Panc1 (cell line): ENCODE measurements around the gene MRPL55. TPM values are rescaled to one million over a fixed set of nuclear protein-coding genes. Genes with fewer than 3 reads are reported as not detected.

Experiments used
- ATAC-seq: fragments of 200-7000 bp; cut with Tn5 transposase; 2 replicates; pipeline ENCODE4 v1.9.1; 2020; ENCODE audit warnings: mild to moderate bottlenecking, moderate library complexity
- BruUV-seq: library from RNA; stranded (reverse); fragments of 400-500 nt; replicated peaks from 2 replicates; lab custom pipeline; 2021; lab: Mats Ljungman, UMichigan
- CTCF ChIA-PET: fragments of 300-600 bp; sonication (Branson Sonifier 250); formaldehyde crosslinking; loops from one replicate; lab custom pipeline; 2022; ENCODE audit warnings: antibody characterized with exemption; lab: Charles Lee
- POLR2A ChIA-PET: fragments of 300-600 bp; sonication (Branson Sonifier 250); formaldehyde crosslinking; loops from one replicate; lab custom pipeline; 2022; ENCODE audit warnings: antibody characterized with exemption; lab: Charles Lee
- DNase-seq: peaks from one replicate; pipeline ENCODE4 v3.0.0-alpha.2; 2010; ENCODE audit warnings: low read depth, low spot score
- H3K27ac ChIP-seq: 2 replicates; pipeline ENCODE4 v1.5.1; 2011; ENCODE audit warnings: mild to moderate bottlenecking, low read length, inconsistent platforms
- H3K27me3 ChIP-seq: fragments of 200-500 bp; sonication (Bioruptor generic); 2 replicates; pipeline ENCODE4 v1.6.0; 2014; ENCODE audit warnings: low read length, inconsistent platforms; ENCODE audit not compliant: control insufficient read depth, insufficient read depth
- H3K36me3 ChIP-seq: fragments of 200-500 bp; sonication (Bioruptor generic); 2 replicates; pipeline ENCODE4 v1.5.1; 2014; ENCODE audit warnings: inconsistent platforms, mild to moderate bottlenecking, low read length, moderate library complexity; ENCODE audit not compliant: control insufficient read depth, insufficient read depth
- H3K4me1 ChIP-seq: 2 replicates; pipeline ENCODE4 v1.5.1; 2011; ENCODE audit warnings: inconsistent platforms, mild to moderate bottlenecking, low read length, moderate library complexity; ENCODE audit not compliant: control insufficient read depth, insufficient read depth
- H3K4me3 ChIP-seq, 2 experiments: 2 replicates each; pipeline ENCODE4 v1.5.1; 2011 to 2012; ENCODE audit warnings: low read depth in 2 of 2, low read length in 2 of 2, mild to moderate bottlenecking in 2 of 2, inconsistent platforms in 1 of 2, moderate library complexity in 1 of 2
- H3K9me3 ChIP-seq: fragments of 200-500 bp; sonication (Bioruptor generic); 2 replicates; pipeline ENCODE4 v1.5.1; 2014; ENCODE audit warnings: low read depth, mild to moderate bottlenecking, inconsistent platforms, low read length, moderate library complexity; ENCODE audit not compliant: control insufficient read depth, insufficient read depth
- POLR2AphosphoS5 ChIP-seq: IDR thresholded peaks from 2 replicates; pipeline ENCODE4 v1.6.1; 2012; ENCODE audit warnings: mild to moderate bottlenecking, low read depth, low read length, moderate library complexity
- REST ChIP-seq, 2 experiments: IDR thresholded peaks; 2 replicates each; pipeline ENCODE4 v1.6.1; 2011 to 2012; ENCODE audit warnings: low read depth in 2 of 2, control low read depth in 1 of 2, low read length in 1 of 2, mild to moderate bottlenecking in 1 of 2, moderate library complexity in 1 of 2; ENCODE audit not compliant: insufficient read depth in 1 of 2
- SIN3A ChIP-seq: IDR thresholded peaks from 2 replicates; pipeline ENCODE4 v1.6.1; 2012; ENCODE audit warnings: low read depth, mild to moderate bottlenecking, low read length, moderate library complexity, borderline replicate concordance; ENCODE audit not compliant: insufficient read depth
- TCF7L2 ChIP-seq: IDR thresholded peaks from 2 replicates; pipeline ENCODE4 v1.6.1; 2011; ENCODE audit warnings: mild to moderate bottlenecking, low read depth, low read length, inconsistent platforms
- in situ Hi-C: cut with HindIII; loops from 2 replicates; pipeline ENCODE4 v1.10.0; 2016; ENCODE audit warnings: low sequenced_read_pairs, low pct_unique_long_range_greater_than_20kb
- intact Hi-C: fragments of 100-400 bp; cut with micrococcal nuclease; formaldehyde crosslinking; loops from one replicate; pipeline ENCODE4 v1.10.0; 2022; ENCODE audit not compliant: unreplicated experiment
- total RNA-seq: library from RNA; stranded (reverse); gene quantifications from one replicate; pipeline ENCODE4 v1.2.1, GENCODE V29; 2021; ENCODE audit not compliant: unreplicated experiment
- TF ChIP-seq, protein P1 (sequence below): fragments of 450-650 bp; IDR thresholded peaks from 2 replicates; pipeline ENCODE4 v1.5.1; 2017; ENCODE audit warnings: mild to moderate bottlenecking

MRPL55 gene
- total RNA-seq, 1 experiment from 2014 or later: 53.0 TPM

DNA sequence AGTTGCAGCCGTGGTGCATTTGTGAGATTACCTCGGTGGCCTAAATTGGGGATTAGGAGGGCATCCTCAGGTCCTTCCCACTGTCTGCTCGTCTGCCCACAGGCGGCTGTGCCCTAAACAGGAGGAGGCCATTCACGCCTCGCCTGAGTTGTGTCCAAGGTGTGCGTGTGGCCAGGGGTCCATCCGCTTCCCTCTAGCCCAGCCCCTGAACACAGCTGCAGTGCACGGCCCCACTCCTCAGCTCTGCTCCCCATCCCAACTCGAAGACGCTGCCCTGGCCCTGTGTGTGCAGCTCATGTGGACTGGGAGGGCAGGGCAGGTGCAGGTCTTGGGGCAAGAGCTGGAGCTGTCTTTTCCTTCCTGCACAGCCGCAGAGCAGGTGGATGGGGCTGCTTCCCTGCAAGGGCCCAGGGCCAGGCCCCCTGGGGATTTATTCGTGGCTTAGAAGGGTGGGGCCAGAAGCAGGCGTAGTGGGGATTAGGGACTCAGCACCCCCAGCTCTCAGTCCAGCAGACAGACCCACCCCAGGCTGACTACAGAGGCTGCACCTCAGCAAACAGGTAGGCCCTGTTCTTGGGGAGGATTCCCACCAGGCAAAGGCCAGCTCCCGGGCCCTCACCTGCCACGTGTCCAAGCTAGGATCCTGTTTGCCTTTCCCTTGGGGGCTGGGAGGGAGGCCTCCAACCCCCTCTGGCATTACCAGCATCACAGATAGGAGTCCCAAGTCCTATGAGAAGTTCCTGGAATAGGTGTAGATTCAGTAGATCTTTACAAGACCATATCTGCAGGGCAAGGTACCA is 35.3 kb upstream of the MRPL55 start:
- TF ChIP-seq REST (IDR thresholded peaks at IDR 0.05; ENCODE audit: insufficient read depth in 1 of 2, low read depth in 2 of 2, low read length in 1 of 2) (no peak), SIN3A (no peak), TCF7L2 (no peak), POLR2AphosphoS5 (no peak)
- TF ChIP-seq, protein P1, sequence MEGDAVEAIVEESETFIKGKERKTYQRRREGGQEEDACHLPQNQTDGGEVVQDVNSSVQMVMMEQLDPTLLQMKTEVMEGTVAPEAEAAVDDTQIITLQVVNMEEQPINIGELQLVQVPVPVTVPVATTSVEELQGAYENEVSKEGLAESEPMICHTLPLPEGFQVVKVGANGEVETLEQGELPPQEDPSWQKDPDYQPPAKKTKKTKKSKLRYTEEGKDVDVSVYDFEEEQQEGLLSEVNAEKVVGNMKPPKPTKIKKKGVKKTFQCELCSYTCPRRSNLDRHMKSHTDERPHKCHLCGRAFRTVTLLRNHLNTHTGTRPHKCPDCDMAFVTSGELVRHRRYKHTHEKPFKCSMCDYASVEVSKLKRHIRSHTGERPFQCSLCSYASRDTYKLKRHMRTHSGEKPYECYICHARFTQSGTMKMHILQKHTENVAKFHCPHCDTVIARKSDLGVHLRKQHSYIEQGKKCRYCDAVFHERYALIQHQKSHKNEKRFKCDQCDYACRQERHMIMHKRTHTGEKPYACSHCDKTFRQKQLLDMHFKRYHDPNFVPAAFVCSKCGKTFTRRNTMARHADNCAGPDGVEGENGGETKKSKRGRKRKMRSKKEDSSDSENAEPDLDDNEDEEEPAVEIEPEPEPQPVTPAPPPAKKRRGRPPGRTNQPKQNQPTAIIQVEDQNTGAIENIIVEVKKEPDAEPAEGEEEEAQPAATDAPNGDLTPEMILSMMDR: no peak
- BruUV-seq: no TSS peak
- H3K9me3 ChIP-seq: no peaks in the 10 kb centered on the region
- in situ Hi-C loops: no loop called here
- intact Hi-C loops: no loop called here
- DNase-seq: no peak
- POLR2A ChIA-PET: no interaction called here
- H3K27me3 ChIP-seq: no peaks in the 10 kb centered on the region
- CTCF ChIA-PET: interaction anchor here (0.5 kb wide), 1 partner anchor 21 kb away, joined by 7 read pairs; the partner anchor contains the start of gene IBA57
- ATAC-seq: no peak
- no peak overlapping the region for H3K4me3 ChIP-seq
- no peak overlapping the region for H3K27ac ChIP-seq
- H3K36me3 ChIP-seq: peaks cover 3% of the 10 kb centered on the region; the same call in 1 of the 2 replicates
- H3K4me1 ChIP-seq: peaks cover 27% of the 10 kb centered on the region

GRCh38 chr1:228143480-228144192 is 34.5 kb upstream of the MRPL55 start:
- no TSS peak for BruUV-seq
- TF ChIP-seq, protein P1: no peak
- no peak for TF ChIP-seq REST (IDR thresholded peaks at IDR 0.05; ENCODE audit: insufficient read depth in 1 of 2, low read depth in 2 of 2, low read length in 1 of 2)
- no peak for TF ChIP-seq TCF7L2
- TF ChIP-seq POLR2AphosphoS5: no peak
- no peak for TF ChIP-seq SIN3A
- CTCF ChIA-PET: no interaction called here

More at GRCh38 chr1:228143480-228144192, 34.5 kb upstream of the MRPL55 start:
- Histone ChIP-seq H3K36me3 (peaks cover 3% of the 10 kb centered on the region; the same call in 1 of the 2 replicates), H3K4me3 (no peak overlapping the region), H3K4me1 (peaks cover 19% of the 10 kb centered on the region), H3K27me3 (no peaks in the 10 kb centered on the region), H3K27ac (no peak overlapping the region), H3K9me3 (no peaks in the 10 kb centered on the region)
- in situ Hi-C loops: no loop called here
- POLR2A ChIA-PET: no interaction called here
- no peak for ATAC-seq
- no peak for DNase-seq
- intact Hi-C loops: no loop called here
